Measurements from ENCODE around the gene ARID5B.
A peak's percentile ranks its signal among the peaks of the same experiment; 100 is the strongest.

Gene ARID5B

DNA sequence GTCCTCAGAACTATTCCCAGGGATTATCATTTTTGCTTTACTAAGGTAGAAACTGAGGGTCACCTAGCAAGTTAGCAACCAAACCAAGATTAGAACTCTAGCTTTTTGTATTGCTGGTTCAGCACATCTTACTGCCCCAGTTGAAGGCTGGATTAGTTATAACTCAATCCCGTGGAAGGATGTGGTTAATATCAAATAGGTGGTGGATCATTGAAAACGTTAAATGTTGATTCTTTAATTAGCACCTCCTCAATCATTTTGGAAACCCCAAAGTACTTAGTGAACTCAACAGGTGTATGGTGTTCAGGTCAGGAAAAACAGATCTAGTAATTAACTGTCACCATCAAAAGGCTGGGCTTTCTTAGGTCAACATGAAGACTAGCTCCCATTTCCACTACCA, 152.4 kb downstream of the ARID5B start:
- no peak for DNase-seq (ENCODE audit: low spot score)

GRCh38 chr10:62054408-62054807, 152.9 kb downstream of the ARID5B start:
- DNase-seq (ENCODE audit: low spot score) = no peak

DNA sequence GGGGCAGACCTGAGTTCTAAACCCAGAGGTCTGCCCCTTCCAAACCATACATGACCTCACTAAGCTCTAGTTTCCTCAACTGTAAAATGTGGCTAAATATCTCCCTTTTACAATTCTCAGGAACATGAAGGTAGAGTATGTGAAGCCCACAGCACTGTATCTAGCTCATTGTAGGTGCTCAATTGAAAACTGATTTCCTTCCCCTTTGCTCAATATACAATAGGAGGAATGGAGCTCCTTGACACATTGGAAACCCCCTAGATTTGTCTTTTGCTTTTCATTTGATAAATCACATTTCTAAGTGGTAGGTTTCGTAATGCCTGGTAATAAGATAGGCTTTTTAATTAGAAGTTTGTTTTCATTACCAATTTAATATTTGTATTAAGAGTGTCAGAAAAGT, 153.3 kb downstream of the ARID5B start:
- no peak for DNase-seq (ENCODE audit: low spot score)

DNA sequence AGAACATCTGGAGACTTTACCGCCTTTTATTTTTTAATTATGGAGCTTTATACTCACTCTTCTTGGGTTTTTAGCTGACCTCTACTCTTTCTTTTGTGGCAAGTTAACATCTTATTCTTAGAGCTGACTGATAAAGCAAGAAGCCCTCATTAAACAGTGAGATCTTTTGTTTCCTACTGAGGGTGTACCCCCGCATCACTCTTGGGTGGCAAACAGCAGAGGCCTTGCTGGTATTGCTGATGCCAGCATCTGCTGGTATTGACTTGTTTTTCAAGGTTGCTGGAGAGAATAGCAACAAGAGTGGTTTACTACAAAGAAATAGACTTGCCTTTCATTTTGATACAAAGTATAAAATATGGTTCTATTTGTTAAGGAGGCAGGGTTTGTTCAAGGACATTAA, 154.7 kb downstream of the ARID5B start:
- DNase-seq (ENCODE audit: low spot score) = no peak

GRCh38 chr10:62056698-62057097, 155.2 kb downstream of the ARID5B start:
- DNase-seq (ENCODE audit: low spot score) = no peak

DNA sequence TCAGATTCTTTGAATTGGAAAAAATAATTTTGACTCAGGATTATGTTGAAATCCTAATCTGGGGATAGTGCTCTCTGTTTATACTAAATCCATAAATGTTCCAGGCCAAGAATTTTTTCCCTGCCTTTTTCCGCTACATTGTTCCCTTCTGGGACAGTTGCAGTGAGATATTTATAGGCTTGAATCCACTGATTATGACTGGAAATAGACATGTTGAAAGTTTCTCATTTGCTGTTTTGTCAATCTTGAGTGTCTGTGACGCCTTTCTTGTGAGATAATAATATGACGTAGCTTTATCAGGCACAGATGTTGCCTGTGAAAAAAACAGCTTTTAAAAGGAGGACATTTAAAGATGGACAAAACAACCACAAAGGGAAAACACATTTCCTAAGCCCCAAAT, 155.9 kb downstream of the ARID5B start:
- no peak for DNase-seq (ENCODE audit: low spot score)

GRCh38 chr10:62057850-62058249, 156.4 kb downstream of the ARID5B start:
- no peak for DNase-seq (ENCODE audit: low spot score)

- DNase-seq (ENCODE audit: low spot score) = no peak
Measured at GRCh38 chr10:62058476-62058875, 157.0 kb downstream of the ARID5B start.

DNA sequence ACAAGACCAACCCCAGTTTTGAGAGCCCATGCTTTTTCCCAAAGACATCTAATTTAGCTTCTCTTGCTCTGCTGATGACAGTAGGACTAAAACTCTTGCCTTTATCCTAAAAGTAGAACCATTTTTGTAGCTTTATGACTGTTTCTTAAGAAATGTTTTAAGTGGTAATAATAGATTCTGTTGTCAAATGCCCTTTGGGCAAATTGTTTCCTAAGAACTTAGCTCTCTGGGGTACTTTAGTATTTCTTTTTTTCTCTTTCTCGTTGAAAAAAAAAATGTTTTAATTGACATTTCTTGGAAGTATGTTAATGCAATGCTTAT, 157.4 kb downstream of the ARID5B start:
- no peak for DNase-seq (ENCODE audit: low spot score)

- no peak for DNase-seq (ENCODE audit: low spot score)
Measured at GRCh38 chr10:62059217-62059920, 157.9 kb downstream of the ARID5B start.

GRCh38 chr10:62062028-62062427, 160.5 kb downstream of the ARID5B start:
- no peak for DNase-seq (ENCODE audit: low spot score)

GRCh38 chr10:62062752-62063512, 161.4 kb downstream of the ARID5B start:
- DNase-seq (ENCODE audit: low spot score) = no peak

DNA sequence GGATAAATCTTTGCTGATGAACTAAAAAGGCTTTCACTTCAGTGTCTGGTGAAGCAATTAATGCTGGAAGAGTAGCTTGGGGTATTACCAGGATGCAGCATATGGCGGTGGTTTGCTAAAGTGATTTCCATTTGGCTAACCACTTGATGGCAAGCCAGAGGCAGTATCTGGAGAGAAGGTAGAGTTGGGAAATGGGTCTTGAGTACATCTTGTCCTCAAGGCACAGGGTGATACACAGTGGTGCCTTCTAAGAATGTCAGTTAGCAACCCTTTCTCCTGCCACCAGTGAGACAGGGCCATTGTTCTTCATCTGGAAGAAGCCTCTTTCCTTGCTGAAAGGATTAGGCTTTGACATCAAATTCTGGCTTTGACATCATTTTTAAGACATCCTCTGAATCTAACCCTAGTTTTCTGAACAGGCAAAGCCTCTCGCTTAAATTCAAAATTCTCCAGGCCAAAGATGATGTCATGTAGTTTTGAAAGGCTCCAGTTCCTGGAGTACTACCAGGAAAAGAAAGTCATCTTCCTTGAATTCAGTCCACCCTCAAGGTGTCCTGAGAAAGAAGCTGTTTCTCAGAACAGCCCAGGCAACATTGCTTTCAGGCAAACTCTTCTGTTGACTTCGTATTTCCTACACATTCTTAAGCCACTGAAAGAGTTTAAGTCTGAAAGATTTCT, 162.4 kb downstream of the ARID5B start:
- peak; percentile 39 for DNase-seq (ENCODE audit: low spot score)

DNA sequence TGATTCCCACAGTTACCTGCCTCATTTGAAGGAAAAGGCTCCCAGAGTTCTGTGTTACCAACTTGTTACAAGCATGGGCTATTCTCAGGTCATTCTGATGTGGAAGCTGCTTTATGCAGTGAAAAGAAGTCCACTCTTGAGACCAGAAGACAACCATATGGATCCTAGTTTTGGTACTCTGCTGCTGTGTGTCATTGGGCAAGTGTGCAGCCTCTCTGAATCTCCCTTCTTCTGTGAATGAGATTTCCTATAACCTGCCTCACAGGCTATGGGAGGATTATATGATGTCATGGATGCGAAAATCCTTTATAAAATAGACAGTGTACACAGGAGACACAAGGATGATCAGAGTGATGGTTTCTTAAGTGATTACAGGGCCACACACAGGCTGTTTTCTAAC, 166.1 kb downstream of the ARID5B start:
- no peak for DNase-seq (ENCODE audit: low spot score)

GRCh38 chr10:62068464-62068863, 167.0 kb downstream of the ARID5B start:
- no peak for DNase-seq (ENCODE audit: low spot score)

DNA sequence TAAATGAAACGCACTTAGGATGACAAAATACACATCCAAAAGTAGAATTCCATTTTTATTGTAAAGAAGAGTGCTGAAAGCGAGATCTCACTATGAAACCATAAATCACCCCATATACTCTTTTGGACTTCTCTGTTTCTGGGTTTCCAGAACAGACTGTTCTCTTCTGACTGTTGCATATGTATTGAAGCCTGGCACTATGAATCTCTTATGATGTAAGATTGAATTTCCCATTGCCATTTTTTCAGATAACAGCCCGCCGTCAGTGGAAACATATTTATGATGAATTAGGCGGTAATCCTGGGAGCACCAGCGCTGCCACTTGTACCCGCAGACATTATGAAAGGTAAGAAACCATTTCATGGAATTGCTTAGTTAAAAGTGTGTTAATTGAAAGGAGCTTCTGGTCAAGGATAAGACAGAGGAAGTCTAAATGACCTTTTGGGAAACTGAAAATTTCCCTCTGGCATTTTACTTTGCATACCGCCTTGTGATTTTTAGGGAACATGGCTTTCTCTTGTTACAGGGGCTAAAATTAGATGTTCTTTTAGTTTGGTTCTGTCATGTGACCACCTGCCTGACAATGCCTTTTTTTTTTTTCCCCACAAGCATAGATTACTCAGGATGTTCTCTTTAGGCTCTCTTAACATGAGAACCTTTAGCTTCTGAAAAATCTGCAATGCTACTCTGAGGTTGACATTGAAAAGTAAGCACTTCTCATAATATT, 168.1 kb downstream of the ARID5B start:
- no peak for DNase-seq (ENCODE audit: low spot score)

GRCh38 chr10:62071846-62072281, 170.4 kb downstream of the ARID5B start:
- peak; percentile 17 for DNase-seq (ENCODE audit: low spot score)

GRCh38 chr10:62072901-62073300, 171.4 kb downstream of the ARID5B start:
- no peak for DNase-seq (ENCODE audit: low spot score)

GRCh38 chr10:62073429-62073828, 171.9 kb downstream of the ARID5B start:
- DNase-seq (ENCODE audit: low spot score) = no peak

- no peak for DNase-seq (ENCODE audit: low spot score)
Measured at GRCh38 chr10:62075414-62075813, 173.9 kb downstream of the ARID5B start.

- peak; percentile 9 for DNase-seq (ENCODE audit: low spot score)
Measured at GRCh38 chr10:62075912-62076311, 174.4 kb downstream of the ARID5B start.

- peak; percentile 94 for DNase-seq (ENCODE audit: low spot score)
Measured at GRCh38 chr10:62076891-62077290, 175.4 kb downstream of the ARID5B start.

All from kidney tubule cell (primary cell).